Left cardiac atrium (tissue), 4 donors: ENCODE results near the gene PTRH1. TPM values are rescaled to one million over a fixed set of nuclear protein-coding genes. Genes with fewer than 3 reads are reported as not detected.
A peak's percentile ranks its signal among the peaks of the same experiment; 100 is the strongest.

Source experiments
- ATAC-seq, 2 donors: fragments of 200-7000 bp; cut with Tn5 transposase; one replicate each; pipeline ENCODE4 v1.9.1; 2020; ENCODE audit warnings: mild to moderate bottlenecking in 2 of 2, moderate library complexity in 2 of 2
- DNase-seq: peaks from one replicate; pipeline ENCODE4 v3.0.0-alpha.2; 2020
- intact Hi-C, 2 donors: fragments of 100-400 bp; cut with DNase I; formaldehyde crosslinking; loops; one replicate each; pipeline versions ENCODE4 v1.14.1 to v1.15.1; 2022 to 2023
- total RNA-seq, 2 donors: library from RNA; stranded (reverse); fragmentation: NEBNext Ultra II Directional; extraction: Animal tissue kit (Norgen Biotek cat#: 25700); gene quantifications; one replicate each; pipeline ENCODE4 v1.2.1, GENCODE V29; 2021
- donor health status: DM: no; HTN: yes; CAD: no.
- donor health status: DM: no; HTN: yes; CAD: no; lungs with severe emphysema.
- donor health status: DM: yes; HTN: yes; CAD: no.
- donor health status: Dilated cardiomyopathy.

Gene PTRH1
- total RNA-seq, 2 donors from 2014 or later = 12.3 to 14.3 TPM

GRCh38 chr9:127680846-127681245, 34.6 kb downstream of the PTRH1 start:
- no peak for ATAC-seq
- DNase-seq = no peak
- intact Hi-C loops = no loop called here

- intact Hi-C loops = no loop called here
- ATAC-seq = no peak
- no peak for DNase-seq
These were observed 35.2 kb downstream of the PTRH1 start for GRCh38 chr9:127680226-127680625.

GRCh38 chr9:127679506-127679905, 36.0 kb downstream of the PTRH1 start:
- intact Hi-C loops = no loop called here
- DNase-seq (no peak), ATAC-seq (no peak)

- ATAC-seq (peak in 1 of 2 donors; percentile 50), DNase-seq (no peak)
- intact Hi-C loops = no loop called here
These were observed 38.8 kb downstream of the PTRH1 start for GRCh38 chr9:127676638-127677037.

GRCh38 chr9:127673234-127673633, 42.2 kb downstream of the PTRH1 start:
- ATAC-seq (no peak), DNase-seq (no peak)
- intact Hi-C loops = no loop called here

GRCh38 chr9:127667906-127668305, 47.6 kb downstream of the PTRH1 start:
- no peak for DNase-seq

GRCh38 chr9:127667127-127667844, 48.2 kb downstream of the PTRH1 start:
- ATAC-seq (no peak), DNase-seq (no peak)

More at GRCh38 chr9:127667906-127668305, 47.6 kb downstream of the PTRH1 start:
- no peak for ATAC-seq
- intact Hi-C loops = no loop called here

GRCh38 chr9:127664678-127665507, 50.6 kb downstream of the PTRH1 start:
- ATAC-seq = peak; percentile 30 to 60
- intact Hi-C loops = no loop called here
- DNase-seq = peak; percentile 33

More at GRCh38 chr9:127667127-127667844, 48.2 kb downstream of the PTRH1 start:
- intact Hi-C loops = no loop called here

GRCh38 chr9:127664324-127664677, 51.2 kb downstream of the PTRH1 start:
- intact Hi-C loops = no loop called here
- peak in 1 of 2 donors; percentile 35 for ATAC-seq
- DNase-seq = no peak

Other genes with a start within 250 kb of the PTRH1 start
- gene STXBP1, start 103.4 kb downstream of the PTRH1 start, total RNA-seq = 10 to 100 TPM; 40.4 to 41.5 TPM
- not detected for gene CFAP157, start 8.7 kb downstream of the PTRH1 start, total RNA-seq
- under 1 TPM; 0.05 to 0.09 TPM for gene TTC16, start 416 bp upstream of the PTRH1 start, total RNA-seq
- gene TOR2A, start 19.6 kb upstream of the PTRH1 start, total RNA-seq = 1 to 10 TPM; 5.1 TPM
- 10 to 100 TPM; 18.4 to 21.5 TPM for gene SH2D3C, start 63.0 kb upstream of the PTRH1 start, total RNA-seq
- gene CDK9, start 70.4 kb upstream of the PTRH1 start, total RNA-seq = 10 to 100 TPM; 58.3 to 64.2 TPM
- gene FPGS, start 87.2 kb upstream of the PTRH1 start, total RNA-seq = 10 to 100 TPM; 40.4 to 59.5 TPM
- gene ENG, start 139.0 kb upstream of the PTRH1 start, total RNA-seq = 100 to 1,000 TPM; 132 to 392 TPM
- gene AK1, start 162.0 kb upstream of the PTRH1 start, total RNA-seq = 100 to 1,000 TPM; 593 to 626 TPM
- 10 to 100 TPM; 56.7 to 71.7 TPM for gene ST6GALNAC6, start 183.9 kb upstream of the PTRH1 start, total RNA-seq
- gene ST6GALNAC4, start 201.4 kb upstream of the PTRH1 start, total RNA-seq = 10 to 100 TPM; 35.8 to 49.9 TPM
- under 1 TPM; 0.50 to 0.99 TPM for gene PIP5KL1, start 215.1 kb upstream of the PTRH1 start, total RNA-seq
- 10 to 100 TPM; 14.7 to 18.3 TPM for gene DPM2, start 222.2 kb upstream of the PTRH1 start, total RNA-seq